Vein endothelial cell (primary cell): ENCODE results near the gene DTD2. TPM values are rescaled to one million over a fixed set of nuclear protein-coding genes. Genes with fewer than 3 reads are reported as not detected.

Experiments used
- total RNA-seq: library from RNA; depleted of rRNA; stranded (reverse); fragments of >200 nt; gene quantifications from 2 replicates; pipeline ENCODE4 v1.2.3, GENCODE V29; 2012

DTD2 gene
- total RNA-seq, result 27.3 and 28.7 TPM in 2 replicates

GRCh38 chr14:31456841-31457664, at the start of gene DTD2:
Gene DTD2 (minus strand): TSS chr14:31457506. CDS start chr14:31457393, 113 bp downstream.

DNA sequence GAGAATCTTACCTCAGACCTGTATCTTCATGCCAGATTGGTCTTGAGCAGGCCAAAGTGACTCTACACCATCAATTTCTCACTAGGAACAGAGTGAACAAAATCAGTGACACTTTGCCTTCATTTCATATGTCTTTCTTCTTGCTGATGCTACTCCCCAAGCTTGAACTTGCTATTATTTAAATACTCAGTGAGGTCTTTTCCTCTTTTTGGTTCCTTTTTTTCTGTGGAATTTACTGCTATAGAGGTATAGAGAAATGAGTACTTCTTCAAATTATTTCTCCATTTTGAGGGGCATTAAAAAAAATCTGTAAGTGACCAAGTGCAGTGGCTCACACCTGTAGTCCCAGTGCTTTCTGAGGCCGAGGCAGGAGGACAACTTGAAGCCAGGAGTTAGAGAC, 30.6 kb upstream of the DTD2 start, which contains the start of gene GPR33:
Gene GPR33, minus strand, starts transcription at position 154 of the 400 bp plus-strand sequence. CDS start 4,074 bp downstream, outside the sequence.

GRCh38 chr14:31420319-31421111, 36.8 kb downstream of the DTD2 start, which contains the start of gene HEATR5A:
Gene HEATR5A (minus strand): TSS chr14:31420550. CDS start chr14:31402975, 17,575 bp downstream.

Other genes with a start within 250 kb of the DTD2 start
- 197 and 230 TPM in 2 replicates for gene HECTD1, start 249.7 kb downstream of the DTD2 start, total RNA-seq
- gene HEATR5A, start 37.0 kb downstream of the DTD2 start, total RNA-seq, result 32.8 and 34.0 TPM in 2 replicates
- not detected in 2 replicates for gene GPR33, start 30.5 kb upstream of the DTD2 start, total RNA-seq
- gene NUBPL, start 103.9 kb upstream of the DTD2 start, total RNA-seq, result 6.9 and 8.1 TPM in 2 replicates